Activated gamma-delta T cell treated with anti-CD3 and anti-CD28 coated beads, Interleukin-2, amount 50 U/mL, for 16 hours (primary cell): Measurements from ENCODE around the gene GCGR.
A peak's percentile ranks its signal among the peaks of the same experiment; 100 is the strongest.
"Not testable (repeated sequence)": the region's sequence is repeated elsewhere in the genome, so short reads cannot be mapped to it uniquely, and the experiment has no call there.

Source experiments
- DNase-seq: peaks from one replicate; pipeline ENCODE4 v3.0.0-alpha.2; 2020; ENCODE audit warnings: low read depth

The GCGR gene

DNA sequence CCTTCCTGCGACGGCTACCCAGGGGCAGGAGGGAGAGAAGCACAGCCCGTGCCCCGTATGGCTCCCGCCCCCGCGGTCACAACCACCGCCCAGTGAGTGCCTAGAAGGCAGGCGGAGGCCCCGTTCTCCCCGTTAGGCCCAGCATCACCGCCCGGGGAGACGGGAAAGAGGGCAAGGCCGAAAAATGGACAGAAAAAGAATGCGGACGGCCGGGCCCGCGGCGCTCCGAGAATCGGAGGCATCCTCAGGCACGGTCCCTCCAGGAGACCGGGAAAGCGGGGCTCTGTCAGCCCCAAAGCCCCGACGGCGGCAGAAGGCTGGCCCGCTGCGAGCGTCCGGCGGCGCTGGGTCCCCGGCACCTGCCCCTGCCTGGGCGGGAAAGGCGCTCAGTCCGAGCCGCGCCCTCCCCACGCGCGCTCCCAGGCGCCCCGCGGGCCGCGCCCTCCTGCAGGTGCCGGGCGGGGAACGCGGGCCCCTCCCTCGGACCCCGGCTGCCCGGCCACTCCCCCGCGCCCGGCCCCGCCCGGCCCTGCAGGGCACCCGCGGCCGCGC lies 28.7 kb downstream of the GCGR start:
- DNase-seq = peak; percentile 13

DNA sequence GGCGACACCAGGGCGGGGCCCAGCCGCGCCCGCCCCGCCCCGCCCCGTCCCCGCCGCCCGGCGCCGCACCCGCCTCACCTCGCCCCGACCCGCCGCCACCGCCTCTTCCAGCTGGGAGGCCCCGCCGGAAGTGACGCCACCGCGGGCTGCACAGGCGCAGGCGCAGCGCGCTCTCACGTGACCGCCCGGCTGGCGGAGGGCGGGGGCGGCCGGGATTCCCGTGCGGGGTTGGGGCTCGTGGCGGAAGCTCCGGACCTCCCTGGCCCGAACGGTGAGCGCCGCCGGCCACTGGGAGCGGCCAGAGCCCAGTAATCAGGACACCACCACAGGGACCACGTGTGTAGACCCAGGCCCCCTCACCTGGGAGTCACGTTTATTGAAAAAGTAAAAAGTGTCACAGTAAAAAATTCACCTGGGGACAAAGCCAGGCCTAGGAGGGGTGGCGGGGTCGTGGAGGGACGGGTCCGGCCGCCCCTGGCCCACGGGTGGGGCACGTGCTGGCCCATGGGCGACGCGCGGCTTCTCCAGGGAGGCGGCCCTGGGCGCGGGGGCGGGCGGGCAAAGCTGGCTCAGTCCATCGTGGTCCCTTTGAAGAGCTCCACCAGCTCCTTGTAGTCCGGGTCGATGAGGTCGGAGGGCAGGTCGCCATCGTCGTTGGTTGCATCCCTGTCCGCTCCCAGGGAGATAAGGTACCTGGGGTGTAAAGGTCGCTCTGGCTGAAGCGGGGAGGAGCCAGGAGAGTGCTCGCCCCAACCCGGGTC lies 29.4 kb downstream of the GCGR start, which contains the start of gene MCRIP1:
TSS of gene MCRIP1 (minus strand) at position 132 of the 761 bp plus-strand sequence. CDS start 8,785 bp downstream, outside the sequence.
- peak; percentile 90 for DNase-seq

DNA sequence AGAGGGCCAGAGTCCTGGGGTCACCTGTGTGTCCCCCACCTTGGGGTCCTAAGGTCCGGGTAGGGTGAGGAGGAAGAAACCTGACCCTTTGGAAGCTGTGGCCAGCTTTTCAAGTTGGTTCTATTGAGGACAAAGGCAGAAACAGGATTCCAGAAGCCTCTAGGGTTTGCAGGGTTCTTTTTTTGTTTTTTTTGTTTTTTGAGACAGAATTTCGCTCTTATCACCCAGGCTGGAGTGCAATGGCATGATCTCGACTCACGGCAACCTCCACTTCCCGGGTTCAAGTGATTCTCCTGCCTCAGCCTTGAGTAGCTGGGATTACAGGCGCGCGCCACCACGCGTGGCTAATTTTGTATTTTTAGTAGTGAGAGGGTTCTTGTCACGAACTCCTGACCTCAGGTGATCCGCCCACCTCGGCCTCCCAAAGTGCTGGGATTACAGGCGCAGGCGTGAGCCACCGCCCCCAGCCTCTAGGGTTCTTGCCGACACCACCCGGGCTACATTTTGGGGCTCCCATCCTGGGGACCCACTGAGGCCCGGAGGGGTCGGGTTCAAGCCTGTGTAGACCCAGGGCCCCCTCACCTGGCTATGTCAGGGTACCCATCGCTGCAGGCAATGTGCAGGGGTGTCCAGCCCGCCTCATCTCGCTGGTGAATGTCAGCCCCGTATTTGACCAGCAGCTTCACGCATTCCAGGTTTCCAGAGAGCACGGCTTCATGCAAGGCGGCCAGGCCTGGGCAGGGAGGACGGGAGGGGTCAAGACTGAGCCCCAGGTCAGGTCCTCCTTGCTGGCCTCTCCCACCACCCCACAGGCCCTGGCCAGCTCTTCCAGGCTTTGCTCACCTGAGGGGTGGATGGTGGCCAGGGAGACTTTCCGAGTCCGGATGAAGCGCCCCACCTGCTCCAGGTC lies 30.2 kb downstream of the GCGR start:
- DNase-seq = no peak

DNA sequence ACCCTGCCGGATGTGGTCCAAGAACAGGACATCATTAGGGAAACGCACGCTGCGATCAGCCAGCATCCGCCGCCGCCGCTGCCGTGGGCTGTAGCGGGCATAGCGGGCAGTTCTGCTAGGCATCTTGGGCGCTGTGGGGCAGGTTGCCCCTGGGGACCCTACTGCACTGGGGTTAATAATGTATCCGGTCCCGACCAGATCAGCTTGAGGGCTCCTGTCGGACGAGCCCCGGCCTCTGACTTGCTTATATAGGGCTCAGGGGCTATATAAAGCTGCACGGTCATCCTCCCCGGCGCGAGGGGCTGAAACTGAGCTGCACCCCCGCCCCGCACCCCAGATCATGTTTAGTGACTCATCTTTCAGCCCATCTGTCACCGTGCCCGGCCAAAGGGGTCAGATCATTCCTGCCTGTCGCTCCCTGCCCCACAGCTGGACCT lies 30.9 kb downstream of the GCGR start, which contains the start of gene PPP1R27:
TSS of gene PPP1R27 (minus strand) at position 220 of the 437 bp plus-strand sequence. CDS start at position 123, 97 bp downstream.
- DNase-seq = no peak

DNA sequence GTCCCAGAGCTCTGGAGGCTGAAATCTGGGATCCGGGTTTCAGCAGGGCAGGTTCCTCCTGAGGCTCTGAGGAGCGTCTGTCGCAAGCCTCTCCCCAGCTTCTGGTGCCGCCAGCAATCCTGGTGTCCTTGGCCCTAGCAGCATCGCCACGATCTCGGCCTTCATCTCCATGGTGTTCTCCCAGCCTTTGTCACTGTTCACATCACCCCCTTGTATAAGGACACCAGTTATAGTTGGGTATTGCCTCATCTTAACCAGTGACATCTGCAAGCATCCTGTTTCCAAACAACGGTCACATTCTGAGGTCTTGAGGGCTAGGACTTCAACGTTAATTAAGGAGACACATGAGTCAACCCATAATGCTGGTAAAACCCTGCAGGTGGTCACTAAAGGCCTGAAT lies 33.7 kb downstream of the GCGR start:
- no peak for DNase-seq

DNA sequence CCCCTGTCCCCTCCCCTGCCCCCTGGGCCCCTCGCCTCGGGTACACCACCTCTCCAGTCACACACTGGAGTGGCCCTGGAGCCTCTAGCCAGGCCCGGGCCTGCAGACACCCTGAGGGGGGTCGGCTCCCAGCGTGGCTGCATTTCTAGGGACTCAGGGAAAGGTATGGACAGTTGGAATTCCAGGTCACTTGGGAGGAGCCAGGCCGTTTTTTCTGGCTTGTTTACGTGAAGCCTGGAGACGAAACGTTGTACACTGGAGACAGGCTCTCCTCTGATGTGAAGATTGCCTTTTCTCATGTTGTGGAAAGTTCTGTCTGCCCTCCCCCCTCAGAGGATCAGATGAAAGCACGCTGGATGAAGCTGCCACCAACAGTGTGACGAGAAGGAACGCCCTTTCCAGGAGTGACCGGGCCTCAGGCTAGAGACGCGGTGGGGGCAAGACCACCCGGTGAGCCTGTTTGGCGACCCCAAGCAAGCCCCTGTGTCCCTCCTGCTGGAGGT lies 34.9 kb downstream of the GCGR start:
- DNase-seq = no peak

DNA sequence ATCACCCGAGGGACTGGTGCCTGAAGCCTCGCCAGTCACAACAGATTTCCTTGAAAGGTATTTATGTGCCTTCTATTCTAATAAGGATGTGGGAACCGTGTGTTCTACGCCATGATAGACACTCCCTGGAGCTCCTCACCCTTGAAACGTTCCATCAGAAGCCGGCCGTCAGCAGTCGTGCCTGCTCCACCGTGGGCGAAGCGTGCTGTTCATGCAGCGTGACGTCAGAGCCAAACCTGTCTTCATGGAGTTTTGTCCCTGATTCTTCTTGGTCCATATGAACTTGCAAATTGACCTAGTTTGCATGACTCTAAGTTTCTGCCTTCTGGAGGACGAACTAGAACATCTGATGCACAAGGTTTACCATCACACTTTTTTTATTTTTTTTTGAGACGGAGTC lies 35.4 kb downstream of the GCGR start:
- DNase-seq = no peak

DNA sequence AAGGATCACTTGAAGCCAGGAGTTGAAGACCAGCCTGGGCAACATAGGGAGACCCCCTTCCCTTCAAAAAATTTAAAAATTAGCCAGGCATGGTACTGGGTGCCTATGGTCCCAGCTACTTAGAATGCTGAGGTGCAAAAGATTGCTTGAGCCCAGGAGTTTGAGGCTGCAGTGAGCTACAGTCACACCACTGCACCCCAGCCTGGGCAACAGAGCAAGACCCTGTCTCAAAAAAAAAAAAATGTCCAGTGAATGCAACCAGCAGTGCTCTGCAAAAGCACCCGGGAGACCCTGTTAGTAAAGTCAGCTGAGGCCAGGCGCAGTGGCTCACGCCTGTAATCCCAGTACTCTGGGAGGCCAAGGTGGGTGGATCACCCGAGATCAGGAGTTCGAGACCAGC lies 36.1 kb downstream of the GCGR start:
- not testable (repeated sequence) for DNase-seq

DNA sequence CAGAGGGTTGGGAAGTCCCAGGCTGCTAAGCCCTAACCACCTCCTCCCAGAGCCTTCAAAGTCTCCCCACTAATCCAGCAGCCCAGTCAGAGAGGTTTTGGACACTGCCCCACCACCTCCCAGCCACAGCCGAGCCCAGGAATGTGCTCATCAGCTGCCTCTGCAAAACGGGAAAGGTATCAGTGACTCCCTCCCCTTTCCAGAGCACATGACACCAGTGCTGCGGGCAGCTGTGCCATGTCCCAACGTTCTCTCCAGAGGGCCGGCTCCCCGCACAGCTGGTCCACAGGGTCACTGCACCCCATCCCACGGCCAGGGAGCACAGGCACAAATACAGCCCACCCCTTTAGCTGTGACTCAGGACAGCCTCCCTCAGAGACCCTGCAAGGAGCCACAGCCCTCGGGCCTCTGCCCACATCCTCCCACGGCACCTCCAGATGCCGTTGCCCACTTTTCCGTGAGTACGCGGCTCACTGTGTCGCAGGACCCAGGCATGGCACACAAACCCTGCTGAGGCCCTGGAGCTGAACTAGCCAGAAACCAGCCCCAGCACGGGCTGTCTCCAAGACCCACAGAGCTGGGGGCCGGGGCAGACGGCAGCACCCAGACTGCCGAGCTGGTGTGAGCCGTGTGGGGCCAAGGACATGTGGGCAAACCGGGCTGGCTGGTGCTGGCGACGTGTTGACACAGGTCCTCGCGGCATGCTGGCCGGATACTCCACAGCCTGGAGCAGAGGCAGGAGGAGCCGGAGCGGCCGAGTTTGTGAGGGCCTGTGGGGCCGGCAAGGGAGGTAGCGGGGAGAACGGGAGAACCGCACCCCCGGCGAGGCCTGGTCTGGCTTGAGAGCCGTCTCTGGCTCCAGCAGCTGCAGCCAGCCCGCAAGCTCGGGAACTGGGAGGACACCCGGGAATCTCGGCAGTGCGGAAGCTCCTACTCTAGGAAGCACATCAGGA lies 37.2 kb downstream of the GCGR start:
- DNase-seq = no peak

DNA sequence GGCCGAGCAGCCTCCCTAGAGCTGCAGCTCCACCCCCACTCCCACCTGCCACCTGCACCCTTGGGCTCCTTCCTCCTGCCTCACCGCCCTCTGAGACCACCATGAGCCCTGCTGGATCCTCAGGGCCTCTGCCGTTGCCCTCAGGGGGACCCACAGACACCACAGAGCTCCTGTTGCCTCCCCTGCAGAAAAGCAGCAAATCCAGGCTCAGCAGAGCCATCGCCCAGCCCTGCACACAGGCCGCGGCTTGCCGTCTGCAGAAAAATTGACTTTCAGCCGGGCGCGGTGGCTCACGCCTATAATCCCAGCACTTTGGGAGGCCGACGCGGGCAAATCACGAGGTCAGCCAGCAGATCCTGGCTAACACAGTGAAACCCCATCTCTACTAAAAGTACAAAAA lies 37.9 kb downstream of the GCGR start:
- no peak for DNase-seq

DNA sequence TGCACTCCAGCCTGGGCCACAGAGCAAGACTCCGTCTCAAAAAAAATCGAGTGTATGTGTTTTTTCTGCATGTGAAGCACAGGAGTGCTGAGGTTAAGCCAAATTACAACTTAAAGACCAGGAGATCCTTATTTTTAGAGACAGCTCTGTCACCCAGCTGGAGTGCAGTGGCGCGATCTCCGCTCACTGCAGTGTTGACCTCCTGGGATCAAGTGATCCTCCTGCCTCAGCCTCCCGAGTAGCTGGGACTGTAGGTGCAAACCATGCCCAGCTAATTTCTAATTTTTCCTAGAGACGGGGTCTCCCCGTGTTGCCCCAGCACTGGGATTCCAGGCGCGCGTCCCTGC lies 38.4 kb downstream of the GCGR start:
- no peak for DNase-seq

DNA sequence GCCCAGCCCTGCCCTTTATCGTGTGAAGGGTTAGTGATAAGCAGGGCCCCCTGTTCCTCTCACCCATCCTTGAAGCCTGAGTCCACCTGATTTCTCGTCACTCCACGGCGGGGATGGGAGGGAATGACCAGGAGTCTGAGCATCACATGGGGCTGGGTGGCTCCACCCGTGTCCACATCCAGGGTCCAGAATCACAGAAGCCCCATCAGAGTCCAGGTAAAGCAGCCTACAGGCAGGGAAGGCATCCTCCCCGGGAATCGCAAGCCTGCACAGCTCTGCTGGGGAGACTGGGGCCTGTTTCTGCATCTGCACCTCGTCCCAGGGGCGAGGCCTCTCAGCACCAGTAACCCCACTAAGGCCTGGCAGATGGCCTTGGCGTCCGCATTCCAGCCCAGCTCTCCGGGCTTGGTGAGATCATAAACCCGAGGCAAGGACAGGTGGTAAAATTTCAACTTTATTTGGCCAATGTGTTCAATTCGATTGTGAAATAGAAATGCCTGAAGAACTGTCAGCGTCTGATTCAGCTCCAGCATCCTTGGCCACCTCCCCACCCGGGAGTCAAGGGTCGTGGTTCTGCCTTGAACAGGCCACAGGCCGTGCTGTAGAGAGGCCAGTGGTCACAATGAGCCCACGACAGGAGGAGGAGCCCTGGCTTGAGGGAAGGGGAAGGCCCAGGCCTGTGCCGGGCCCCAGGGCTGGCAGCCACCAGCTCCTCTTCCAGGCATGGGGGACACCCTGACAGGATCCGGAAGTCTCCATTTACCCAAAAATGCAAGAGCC lies 39.0 kb downstream of the GCGR start:
- DNase-seq = no peak

DNA sequence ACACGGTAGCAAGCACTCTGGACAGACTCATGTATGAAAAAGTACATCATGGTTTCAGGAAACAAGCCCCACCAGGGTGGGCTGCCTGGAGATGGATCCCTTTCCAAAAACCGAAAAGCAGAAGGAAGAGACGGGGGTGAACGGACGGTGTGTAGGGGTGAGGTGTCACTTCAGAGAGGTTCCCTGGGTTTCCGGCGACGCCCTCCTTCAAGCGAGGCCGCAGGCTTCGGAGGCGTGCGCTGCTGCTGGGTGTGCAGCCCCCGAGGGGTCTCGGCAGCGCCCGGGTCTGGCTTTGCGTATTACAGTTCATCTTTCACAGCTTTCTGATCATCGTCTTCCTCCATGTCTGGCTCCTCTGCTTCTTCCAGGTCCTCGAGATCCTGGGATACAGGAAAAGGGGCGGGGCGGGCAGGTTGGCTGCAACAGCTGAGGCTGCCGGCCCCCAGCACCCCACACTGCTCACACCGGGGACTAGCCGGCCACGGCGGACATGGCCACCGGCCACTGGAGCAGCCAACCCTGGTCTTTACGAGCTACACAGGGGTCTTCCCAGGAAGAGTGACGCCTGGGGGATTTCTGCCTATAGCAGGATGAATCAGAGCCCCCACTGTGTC lies 39.9 kb downstream of the GCGR start:
- DNase-seq = no peak

DNA sequence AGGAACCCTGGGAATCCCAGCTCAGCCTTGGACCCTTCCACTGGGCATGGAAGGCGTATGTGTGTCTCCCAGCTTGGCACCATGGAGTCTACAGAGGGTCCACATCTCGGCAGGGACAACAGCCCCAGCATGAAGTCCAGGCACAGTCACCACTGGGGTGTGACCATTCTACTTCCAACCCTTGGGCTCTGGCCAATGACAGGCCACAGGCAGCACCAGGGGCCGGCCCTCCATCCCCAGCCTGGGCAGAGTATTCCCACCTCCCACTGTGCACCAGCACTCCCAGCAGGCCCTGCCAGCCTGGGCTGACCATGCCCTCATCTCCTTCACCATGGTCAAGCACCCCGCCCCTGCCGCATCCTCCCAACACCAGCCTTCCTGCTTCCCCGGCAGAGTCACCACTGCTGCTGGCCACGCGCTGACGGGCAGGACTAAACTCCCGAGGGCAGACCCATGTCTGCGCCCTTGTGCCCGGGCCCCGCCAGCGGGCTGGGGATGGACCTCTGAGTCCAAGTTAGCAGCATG lies 40.4 kb downstream of the GCGR start:
- DNase-seq = no peak

DNA sequence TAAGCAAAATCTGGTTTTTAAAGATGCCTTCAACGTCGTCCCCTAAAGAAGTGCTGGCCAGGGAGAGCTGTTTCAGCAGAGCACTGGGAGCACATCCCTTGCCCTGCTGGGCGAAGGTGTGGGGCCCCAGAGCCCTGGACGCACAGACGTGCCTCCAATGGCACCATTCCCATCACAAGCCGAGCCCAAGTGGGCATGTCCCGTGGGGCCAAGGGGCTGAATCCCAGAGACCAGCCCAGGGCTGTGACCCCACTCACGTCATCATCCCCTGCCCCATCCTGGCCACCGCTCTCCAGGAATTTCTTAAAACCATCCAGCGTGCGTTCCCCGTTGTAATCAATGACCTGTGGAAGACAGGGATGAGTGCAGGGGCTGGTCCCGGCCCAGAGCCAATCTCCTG lies 40.9 kb downstream of the GCGR start:
- DNase-seq = no peak

DNA sequence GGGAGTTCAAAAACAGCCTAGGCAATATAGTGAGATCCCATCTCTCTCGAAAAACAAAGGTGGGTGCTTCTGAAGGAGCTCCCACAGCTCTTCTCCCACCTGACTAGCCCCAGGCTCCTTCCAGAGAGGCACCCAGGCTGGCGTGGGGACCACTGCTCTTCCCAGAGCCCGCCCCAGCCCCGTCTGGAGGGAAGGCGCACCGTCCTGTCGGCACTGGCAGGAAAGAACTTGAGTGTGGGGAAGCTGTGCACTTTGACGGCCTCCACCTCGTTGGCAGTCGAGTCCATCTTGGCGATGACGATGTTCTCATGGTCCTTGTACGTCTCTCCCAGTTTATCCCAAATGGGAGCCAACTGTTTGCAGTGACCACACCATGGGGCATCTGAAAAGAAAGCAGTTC lies 41.4 kb downstream of the GCGR start:
- no peak for DNase-seq

DNA sequence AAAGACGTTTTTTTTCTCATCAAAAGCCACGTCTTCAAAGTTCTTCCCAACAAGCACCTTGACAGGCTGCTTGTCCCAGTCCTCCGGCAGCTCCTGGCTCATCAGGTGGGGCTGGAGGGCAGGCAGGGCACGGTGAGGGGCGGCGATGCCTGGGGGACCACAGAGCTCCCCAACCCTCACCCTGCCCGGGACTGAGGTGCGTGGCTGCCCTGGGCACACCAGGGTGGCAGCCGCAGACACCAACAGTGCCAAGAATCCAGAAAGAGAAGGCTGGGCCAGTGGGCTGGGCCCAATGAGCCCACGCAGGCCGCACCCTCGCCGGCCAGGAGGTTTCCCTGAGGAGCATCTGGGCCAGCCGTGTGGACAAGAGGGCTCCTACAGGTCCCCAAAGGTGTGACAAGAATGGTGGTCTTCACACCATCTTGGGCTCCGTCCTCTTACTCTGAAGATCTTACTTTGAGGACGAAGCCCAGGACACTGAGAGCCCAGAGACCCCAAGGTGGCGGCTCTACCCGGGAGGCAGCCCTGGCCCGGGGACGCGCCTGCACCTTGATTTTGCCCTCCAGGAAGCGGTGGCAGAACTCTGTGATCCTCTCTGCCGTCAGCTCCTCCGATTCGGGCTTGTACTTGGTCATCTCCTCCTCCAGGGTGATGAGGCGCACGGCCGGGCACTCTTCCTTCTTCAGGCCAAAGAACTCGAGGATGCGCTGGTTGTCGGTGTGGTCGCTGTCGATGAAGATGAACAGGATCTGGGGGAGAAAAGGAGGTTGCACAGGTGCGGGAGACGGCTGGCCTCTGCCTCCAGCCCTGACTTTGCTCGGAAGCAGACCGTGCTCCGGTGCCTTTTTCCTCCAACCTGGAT lies 42.2 kb downstream of the GCGR start:
- DNase-seq = no peak

DNA sequence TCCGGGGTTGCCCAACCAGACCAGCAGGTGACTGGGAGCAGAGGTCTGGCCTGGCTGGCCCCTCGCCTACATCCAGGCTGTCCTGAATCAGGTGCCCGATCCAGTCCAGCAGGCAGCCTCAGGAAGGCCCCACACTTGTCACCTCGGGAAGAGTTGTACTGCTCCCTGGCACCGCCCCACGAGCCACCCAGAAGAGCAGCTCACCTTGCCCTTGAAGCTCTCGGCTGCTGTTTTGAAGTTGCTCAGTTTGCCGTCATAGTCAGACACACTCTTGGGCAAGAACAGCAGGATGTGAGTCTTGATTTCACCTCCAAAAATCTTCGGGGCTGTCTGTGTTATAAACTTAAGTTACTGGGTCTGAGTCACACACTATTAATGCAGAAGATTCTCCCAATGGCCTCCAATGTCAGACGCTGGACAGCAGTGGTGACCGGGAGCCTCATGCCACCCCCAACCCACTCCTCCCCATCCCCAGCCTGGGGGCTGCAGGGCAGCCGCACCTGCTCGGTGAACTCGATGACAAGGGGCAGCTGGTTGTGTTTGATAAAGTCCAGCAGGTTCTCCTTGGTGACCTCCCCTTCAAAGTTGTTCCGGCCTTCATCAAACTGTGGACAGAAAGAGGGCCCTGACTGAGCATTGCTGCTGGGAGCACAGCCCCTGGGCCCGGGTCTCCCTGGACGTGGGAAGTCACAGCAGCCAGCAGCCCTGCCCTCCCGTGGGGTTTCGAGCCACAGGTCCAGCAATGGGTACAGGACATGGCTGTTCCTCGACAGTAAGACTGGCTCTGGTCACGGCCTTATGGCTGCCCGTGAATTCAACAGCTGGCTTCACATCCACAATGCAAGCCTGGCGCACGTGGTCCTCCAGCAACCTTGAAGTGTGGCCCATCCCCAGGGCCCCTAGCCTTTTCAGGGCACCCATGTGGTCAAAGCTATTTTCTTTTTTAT lies 43.1 kb downstream of the GCGR start:
- DNase-seq = no peak
